OCI-LY3 (cell line): Measurements from ENCODE around the gene TTC7B.

ENCODE experiments used
- H2AFZ ChIP-seq: fragments of 200-600, 300-600 bp; shearing (Covaris generic); 2 replicates; pipeline ENCODE4 v1.6.0; 2014; ENCODE audit warnings: antibody characterized with exemption, low read depth, low read length
- H3K27ac ChIP-seq: fragments of 200-600, 300-600 bp; sonication (generic); 2 replicates; pipeline ENCODE4 v1.5.1; 2014; ENCODE audit warnings: mild to moderate bottlenecking, low read length, moderate library complexity, mixed read lengths
- H3K27me3 ChIP-seq: fragments of 200-600, 300-600 bp; sonication (generic); 2 replicates; pipeline ENCODE4 v1.6.1; 2014; ENCODE audit warnings: low read depth, low read length, mixed read lengths
- H3K36me3 ChIP-seq: fragments of 200-600, 300-600 bp; sonication (generic); replicated peaks from 2 replicates; pipeline ENCODE3; 2014; ENCODE audit warnings: low read depth, low read length, mixed read lengths
- H3K4me1 ChIP-seq: fragments of 300-600, 200-600 bp; sonication (generic); 2 replicates; pipeline ENCODE4 v1.6.1; 2014; ENCODE audit warnings: low read length, mixed read lengths
- H3K4me2 ChIP-seq: fragments of 200-600, 300-600 bp; sonication (generic); 2 replicates; pipeline ENCODE4 v1.6.1; 2014; ENCODE audit warnings: low read length, mixed read lengths
- H3K4me3 ChIP-seq: fragments of 300-600, 200-600 bp; sonication (generic); 2 replicates; pipeline ENCODE4 v1.5.1; 2014; ENCODE audit warnings: antibody characterized with exemption, mild to moderate bottlenecking, low read length, moderate library complexity
- H3K79me2 ChIP-seq: fragments of 300-600, 200-600 bp; shearing (Covaris generic); 2 replicates; pipeline ENCODE4 v1.6.1; 2014; ENCODE audit warnings: mild to moderate bottlenecking, low read length, mixed read lengths
- H3K9ac ChIP-seq: fragments of 300-600, 200-600 bp; shearing (Covaris generic); 2 replicates; pipeline ENCODE4 v1.6.0; 2014; ENCODE audit warnings: mild to moderate bottlenecking, low read length, moderate library complexity
- H3K9me3 ChIP-seq: fragments of 200-600, 300-600 bp; shearing (Covaris generic); 2 replicates; pipeline ENCODE4 v1.6.1; 2014; ENCODE audit warnings: low read length, mixed read lengths; ENCODE audit not compliant: insufficient read depth
- H4K20me1 ChIP-seq: fragments of 200-600, 300-600 bp; sonication (generic); 2 replicates; pipeline ENCODE4 v1.6.1; 2016; ENCODE audit warnings: low read length, mixed read lengths; ENCODE audit not compliant: insufficient read depth
- CTCF ChIP-seq: fragments of 200-600, 300-600 bp; sonication (generic); IDR thresholded peaks from 2 replicates; pipeline ENCODE4 v1.5.1; 2014; ENCODE audit warnings: antibody characterized with exemption, low read length, low read depth
- EZH2phosphoT487 ChIP-seq: fragments of 200-600 bp; shearing (Covaris generic); IDR thresholded peaks from 2 replicates; pipeline ENCODE4 v1.6.1; 2018; ENCODE audit warnings: antibody characterized with exemption, mixed run types, low read depth

TTC7B gene

GRCh38 chr14:90502760-90503159 is 313.5 kb downstream of the TTC7B start:
- no peaks in the 10 kb centered on the region for H3K36me3 ChIP-seq
- no peak overlapping the region for H3K9ac ChIP-seq
- H2AFZ ChIP-seq: no peak overlapping the region
- no peak for TF ChIP-seq CTCF
- TF ChIP-seq EZH2phosphoT487: no peak
- no peak overlapping the region for H3K4me3 ChIP-seq
- H3K79me2 ChIP-seq: no peaks in the 10 kb centered on the region
- H3K27ac ChIP-seq: no peak overlapping the region
- H3K4me1 ChIP-seq: no peaks in the 10 kb centered on the region
- H3K4me2 ChIP-seq: no peak overlapping the region
- no peaks in the 10 kb centered on the region for H4K20me1 ChIP-seq
- no peaks in the 10 kb centered on the region for H3K9me3 ChIP-seq
- H3K27me3 ChIP-seq: no peaks in the 10 kb centered on the region

- no peaks in the 10 kb centered on the region for H3K4me1 ChIP-seq
- no peak overlapping the region for H2AFZ ChIP-seq
- no peaks in the 10 kb centered on the region for H3K36me3 ChIP-seq
- no peak overlapping the region for H3K4me3 ChIP-seq
- H3K4me2 ChIP-seq: no peak overlapping the region
- TF ChIP-seq CTCF: no peak
- TF ChIP-seq EZH2phosphoT487: no peak
- no peaks in the 10 kb centered on the region for H3K9me3 ChIP-seq
- no peak overlapping the region for H3K9ac ChIP-seq
- H4K20me1 ChIP-seq: no peaks in the 10 kb centered on the region
- no peaks in the 10 kb centered on the region for H3K27me3 ChIP-seq
- no peak overlapping the region for H3K27ac ChIP-seq
- H3K79me2 ChIP-seq: no peaks in the 10 kb centered on the region
Measured at GRCh38 chr14:90500665-90501370, 315.4 kb downstream of the TTC7B start.

GRCh38 chr14:90499908-90500664 is 316.1 kb downstream of the TTC7B start:
- Histone ChIP-seq H3K36me3 (no peaks in the 10 kb centered on the region), H3K4me3 (no peak overlapping the region), H3K79me2 (no peaks in the 10 kb centered on the region), H3K4me1 (no peaks in the 10 kb centered on the region), H3K9ac (no peak overlapping the region), H2AFZ (no peak overlapping the region), H3K27ac (no peak overlapping the region), H3K27me3 (no peaks in the 10 kb centered on the region), H3K9me3 (no peaks in the 10 kb centered on the region), H4K20me1 (no peaks in the 10 kb centered on the region), H3K4me2 (no peak overlapping the region)
- TF ChIP-seq CTCF (no peak), EZH2phosphoT487 (no peak)

- Histone ChIP-seq H3K4me2 (no peak overlapping the region), H3K4me3 (no peak overlapping the region), H3K36me3 (no peaks in the 10 kb centered on the region), H3K27me3 (no peaks in the 10 kb centered on the region), H4K20me1 (no peaks in the 10 kb centered on the region), H2AFZ (no peak overlapping the region), H3K79me2 (no peaks in the 10 kb centered on the region), H3K9me3 (no peaks in the 10 kb centered on the region), H3K27ac (no peak overlapping the region), H3K9ac (no peak overlapping the region), H3K4me1 (no peaks in the 10 kb centered on the region)
- no peak for TF ChIP-seq CTCF
- TF ChIP-seq EZH2phosphoT487: no peak
Measured at GRCh38 chr14:90499121-90499520, 317.1 kb downstream of the TTC7B start.
